Measurements from ENCODE around the gene UVRAG.
"Not testable (repeated sequence)": the region's sequence is repeated elsewhere in the genome, so short reads cannot be mapped to it uniquely, and the experiment has no call there.

GRCh38 chr11:75973710-75974109 lies 158.7 kb downstream of the UVRAG start:
- TF ChIP-seq CTCF (optimal IDR thresholded peaks at IDR 0.05 in 1 of 3, IDR thresholded peaks at IDR 0.05 in 1 of 3, conservative IDR thresholded peaks at IDR 0.05 in 1 of 3; ENCODE audit: extremely low read depth in 1 of 3, insufficient read depth in 2 of 3, low read length in 3 of 3); EZH2 (IDR thresholded peaks at IDR 0.05; ENCODE audit: low read length): not testable (repeated sequence)
